H1 (cell line): ENCODE results near the gene PSMB3. TPM values are rescaled to one million over a fixed set of nuclear protein-coding genes. Genes with fewer than 3 reads are reported as not detected.

ENCODE experiments used
- CTCF ChIA-PET: fragments of 300-600 bp; sonication (Branson Sonifier 250); formaldehyde crosslinking; loops from one replicate; lab custom pipeline; 2021; ENCODE audit not compliant: partially characterized antibody; lab: Charles Lee
- POLR2A ChIA-PET: fragments of 300-600 bp; sonication (Branson Sonifier 250); formaldehyde crosslinking; loops from one replicate; lab custom pipeline; 2021; ENCODE audit warnings: inconsistent platforms; ENCODE audit not compliant: partially characterized antibody; lab: Charles Lee
- DNase-seq, 2 experiments: peaks; one replicate each; pipeline versions ENCODE4 v3.0.0 to v3.0.0-alpha.2; 2010 to 2022; ENCODE audit warnings: low spot score in 2 of 2, low read depth in 1 of 2, mixed read lengths in 1 of 2
- FAIRE-seq: peaks from 2 replicates; lab custom pipeline; 2011; peaks lifted over from hg19 to GRCh38; lab: Jason Lieb, UNC
- H2AFZ ChIP-seq: 2 replicates; pipeline ENCODE4 v1.8.1; 2012; ENCODE audit warnings: low read length, inconsistent platforms
- H2AK5ac ChIP-seq: 2 replicates; pipeline ENCODE4 v1.6.1; 2013; ENCODE audit warnings: low read depth, low read length
- H2BK120ac ChIP-seq: replicated peaks from 2 replicates; pipeline ENCODE3; 2013; ENCODE audit warnings: low read depth, low read length, inconsistent platforms
- H2BK12ac ChIP-seq: 2 replicates; pipeline ENCODE4 v1.6.1; 2013; ENCODE audit warnings: low read depth, low read length
- H2BK15ac ChIP-seq: 2 replicates; pipeline ENCODE4 v1.6.1; 2013; ENCODE audit warnings: low read length
- H2BK20ac ChIP-seq: 2 replicates; pipeline ENCODE4 v1.6.1; 2013; ENCODE audit warnings: low read length
- H2BK5ac ChIP-seq: 2 replicates; pipeline ENCODE4 v1.6.1; 2013; ENCODE audit warnings: low read depth, low read length
- H3K14ac ChIP-seq: 2 replicates; pipeline ENCODE4 v1.6.1; 2013; ENCODE audit warnings: inconsistent platforms; ENCODE audit not compliant: insufficient read length
- H3K18ac ChIP-seq: 2 replicates; pipeline ENCODE4 v1.6.1; 2013; ENCODE audit warnings: low read length; ENCODE audit errors: extremely low read depth
- H3K23ac ChIP-seq: 2 replicates; pipeline ENCODE4 v1.6.1; 2013; ENCODE audit warnings: inconsistent platforms; ENCODE audit not compliant: insufficient read length
- H3K23me2 ChIP-seq: 2 replicates; pipeline ENCODE4 v1.6.1; 2013; ENCODE audit warnings: low read depth, low read length
- H3K27ac ChIP-seq: 2 replicates; pipeline ENCODE4 v1.6.1; 2011; ENCODE audit warnings: low read depth, low read length, inconsistent platforms
- H3K27me3 ChIP-seq, 4 experiments: replicated peaks in 1 of 4; 1 replicate in 1 of 4; 2 replicates in 3 of 4; pipeline versions ENCODE4 v1.6.1 to v1.8.1; 2011 to 2013; ENCODE audit warnings: low read length in 3 of 4, mild to moderate bottlenecking in 3 of 4, inconsistent platforms in 2 of 4, mixed read lengths in 2 of 4, moderate library complexity in 1 of 4; ENCODE audit not compliant: control insufficient read depth in 3 of 4, insufficient read depth in 3 of 4; ENCODE audit errors: extremely low read depth in 1 of 4
- H3K36me3 ChIP-seq, 4 experiments: 2 replicates each; pipeline versions ENCODE4 v1.6.1 to v1.8.1; 2011 to 2013; ENCODE audit warnings: mild to moderate bottlenecking in 4 of 4, low read length in 3 of 4, moderate library complexity in 2 of 4, control low read depth in 1 of 4, inconsistent platforms in 1 of 4; ENCODE audit not compliant: insufficient read depth in 4 of 4, control insufficient read depth in 2 of 4
- H3K4ac ChIP-seq: replicated peaks from 2 replicates; pipeline ENCODE3; 2013; ENCODE audit warnings: low read length, low read depth, mixed read lengths, inconsistent platforms; ENCODE audit not compliant: insufficient read length
- H3K4me1 ChIP-seq, 4 experiments: replicated peaks in 1 of 4; 1 replicate in 1 of 4; 2 replicates in 3 of 4; pipeline versions ENCODE4 v1.6.1 to v1.8.1; 2011 to 2013; ENCODE audit warnings: low read length in 3 of 4, inconsistent platforms in 2 of 4, mixed read lengths in 1 of 4; ENCODE audit not compliant: insufficient read depth in 4 of 4, control insufficient read depth in 3 of 4
- H3K4me2 ChIP-seq, 2 experiments: 2 replicates each; pipeline versions ENCODE4 v1.6.1 to v1.8.1; 2011 to 2013; ENCODE audit warnings: low read depth in 2 of 2, low read length in 2 of 2, control low read depth in 1 of 2, inconsistent platforms in 1 of 2, mild to moderate bottlenecking in 1 of 2; ENCODE audit not compliant: insufficient read depth in 1 of 2
- H3K4me3 ChIP-seq, 4 experiments: fragments of 200-600, 300-600 bp in 1 of 4; sonication (generic), shearing (Covaris generic), sonication (Bioruptor Twin) in 1 of 4; 2 replicates each; pipeline versions ENCODE4 v1.5.1 to v1.8.1; 2011 to 2016; ENCODE audit warnings: low read length in 4 of 4, low read depth in 3 of 4, control low read depth in 2 of 4, inconsistent platforms in 2 of 4, mild to moderate bottlenecking in 2 of 4, mixed read lengths in 1 of 4, moderate library complexity in 1 of 4; ENCODE audit not compliant: insufficient read depth in 2 of 4; ENCODE audit errors: extremely low read depth in 1 of 4
- H3K56ac ChIP-seq: replicated peaks from 2 replicates; pipeline ENCODE3; 2013; ENCODE audit warnings: low read depth, mild to moderate bottlenecking, mixed read lengths, low read length, inconsistent platforms; ENCODE audit not compliant: insufficient read length
- H3K79me1 ChIP-seq: 2 replicates; pipeline ENCODE4 v1.6.1; 2013; ENCODE audit warnings: low read depth, low read length, control low read depth
- H3K79me2 ChIP-seq, 2 experiments: 2 replicates each; pipeline versions ENCODE4 v1.6.1 to v1.8.1; 2012 to 2013; ENCODE audit warnings: low read length in 2 of 2, mild to moderate bottlenecking in 2 of 2, inconsistent platforms in 1 of 2; ENCODE audit not compliant: insufficient read depth in 2 of 2, control insufficient read depth in 1 of 2
- H3K9ac ChIP-seq, 4 experiments: replicated peaks in 1 of 4; 1 replicate in 1 of 4; 2 replicates in 3 of 4; pipeline versions ENCODE4 v1.6.1 to v1.8.1; 2011 to 2013; ENCODE audit warnings: low read depth in 3 of 4, low read length in 3 of 4, control low read depth in 2 of 4, mild to moderate bottlenecking in 2 of 4, moderate library complexity in 2 of 4, inconsistent platforms in 1 of 4; ENCODE audit errors: extremely low read depth in 1 of 4
- H3K9me3 ChIP-seq, 2 experiments: 2 replicates each; pipeline versions ENCODE4 v1.6.1 to v1.8.1; 2012 to 2013; ENCODE audit warnings: mild to moderate bottlenecking in 2 of 2, moderate library complexity in 2 of 2, control low read depth in 1 of 2, inconsistent platforms in 1 of 2, low read depth in 1 of 2, low read length in 1 of 2, mixed read lengths in 1 of 2; ENCODE audit not compliant: insufficient read depth in 2 of 2
- H4K20me1 ChIP-seq, 2 experiments: replicated peaks in 1 of 2; 2 replicates each; pipeline versions ENCODE3 to v1.8.1; 2011 to 2013; ENCODE audit warnings: inconsistent platforms in 2 of 2, low read length in 2 of 2, mild to moderate bottlenecking in 1 of 2; ENCODE audit not compliant: insufficient read depth in 2 of 2, control insufficient read depth in 1 of 2
- H4K5ac ChIP-seq: 2 replicates; pipeline ENCODE4 v1.6.1; 2013; ENCODE audit warnings: low read length, low read depth, mixed read lengths, inconsistent platforms; ENCODE audit not compliant: insufficient read length
- H4K8ac ChIP-seq: 2 replicates; pipeline ENCODE4 v1.8.0; 2013; ENCODE audit warnings: mild to moderate bottlenecking, moderate library complexity, low read length, inconsistent platforms; ENCODE audit not compliant: insufficient read depth; ENCODE audit errors: extremely low read depth
- H4K91ac ChIP-seq: replicated peaks from 2 replicates; pipeline ENCODE3; 2013; ENCODE audit warnings: low read length, mixed read lengths, inconsistent platforms; ENCODE audit not compliant: insufficient read length
- CHD2 ChIP-seq: IDR thresholded peaks from 2 replicates; pipeline ENCODE4 v1.6.1; 2012; ENCODE audit warnings: low read length, improper control_type of control experiment
- JUND ChIP-seq: IDR thresholded peaks from 2 replicates; pipeline ENCODE4 v1.6.1; 2011; ENCODE audit warnings: mild to moderate bottlenecking, improper control_type of control experiment, low read length
- POLR2A ChIP-seq, 2 experiments: IDR thresholded peaks; 1 replicate in 1 of 2; 2 replicates in 1 of 2; pipeline ENCODE4 v1.6.1; 2011; ENCODE audit warnings: low read depth in 2 of 2, low read length in 2 of 2, mild to moderate bottlenecking in 2 of 2; ENCODE audit errors: control extremely low read depth in 1 of 2
- RXRA ChIP-seq: IDR thresholded peaks from 2 replicates; pipeline ENCODE4 v1.6.1; 2011; ENCODE audit warnings: low read depth, mild to moderate bottlenecking, low read length, moderate library complexity; ENCODE audit not compliant: insufficient read depth
- WGBS, 2 experiments: shearing (Covaris generic) in 1 of 2; methylation state at CpG; one replicate each; pipeline versions ENCODE4 v1.1.6 to v1.1.7; 2013 to 2015; ENCODE audit warnings: low lambda C conversion rate in 2 of 2, mixed read lengths in 2 of 2, inconsistent platforms in 1 of 2, low coverage in 1 of 2, missing lambda C conversion rate in 1 of 2; ENCODE audit not compliant: insufficient replicate concordance in 2 of 2, insufficient coverage in 1 of 2, insufficient read length in 1 of 2; ENCODE audit errors: extremely low coverage in 1 of 2, missing lambda C conversion rate in 1 of 2; 5-methylcytosine and 5-hydroxymethylcytosine counted together
- polyA plus RNA-seq, 7 experiments: library from polyadenylated mRNA; depleted of rRNA in 3 of 7; stranded (reverse) in 5 of 7; unstranded in 2 of 7; fragments of >200 nt in 5 of 7; fragments of 200-250 nt in 2 of 7; gene quantifications; 1 replicate in 5 of 7; 2 replicates in 1 of 7; 4 replicates in 1 of 7; pipeline versions ENCODE4 v1.2.1 to v1.2.3, GENCODE V29; 2011 to 2013; ENCODE audit warnings: missing spikeins in 2 of 7, mixed read lengths in 2 of 7
- total RNA-seq: library from RNA; stranded (reverse); fragmentation: NEBNext Ultra II Directional; extraction: Animal tissue kit (Norgen Biotek cat#: 25700); gene quantifications from 2 replicates; pipeline ENCODE4 v1.2.1, GENCODE V29; 2021

PSMB3 gene
- total and polyA plus RNA-seq, 2 of the 8 experiments (the other 6 are each of a cell fraction or from before 2014, with no cell fraction given), result 291 to 914 TPM

GRCh38 chr17:38786372-38786771 lies 33.8 kb downstream of the PSMB3 start:
- no peak for DNase-seq
- Histone ChIP-seq H2BK15ac (no peak overlapping the region), H3K4me3 (no peak overlapping the region), H4K5ac (no peak overlapping the region), H3K4me1 (peaks cover 0 to 5% (median under 1%) of the 10 kb centered on the region in 4 experiments; a peak in 3 of 7 replicates), H3K4ac (no peak overlapping the region), H3K27me3 (no peaks in the 10 kb centered on the region), H3K9ac (no peak overlapping the region), H3K27ac (no peak overlapping the region), H2BK20ac (no peak overlapping the region), H3K23ac (no peak overlapping the region), H3K56ac (no peak overlapping the region), H2AK5ac (no peak overlapping the region), H4K20me1 (peaks cover 0 to 12% of the 10 kb centered on the region in 2 experiments), H3K4me2 (no peak overlapping the region), H4K91ac (no peak overlapping the region), H3K18ac (no peak overlapping the region), H2BK5ac (no peak overlapping the region), H3K36me3 (peaks cover 9 to 49% (median 34%) of the 10 kb centered on the region in 4 experiments; a peak in 7 of 8 replicates), H3K14ac (no peak overlapping the region), H3K23me2 (no peaks in the 10 kb centered on the region), H4K8ac (no peak overlapping the region), H2BK120ac (no peak overlapping the region), H3K9me3 (no peaks in the 10 kb centered on the region), H2BK12ac (no peak overlapping the region), H3K79me2 (peaks cover 0 to 4% of the 10 kb centered on the region in 2 experiments; a peak in 2 of 4 replicates), H3K79me1 (no peaks in the 10 kb centered on the region; the same call in 1 of the 2 replicates), H2AFZ (no peak overlapping the region)
- FAIRE-seq, result no peak
- POLR2A ChIA-PET, result interaction anchor here (1.8 to 3.2 kb wide), 2 partner anchors 13 to 68 kb away, joined by 7 to 14 read pairs; partner anchors contain the start of genes PIP4K2B and RPL23
- CTCF ChIA-PET, result interaction anchor here (0.7 to 2.7 kb wide), 4 partner anchors 18 to 136 kb away, joined by 3 to 8 read pairs (median 3); no protein-coding TSS in a partner anchor
- WGBS, 2 experiments, result 94% methylated on average over 6 of the region's 6 CpGs; no CpG with 5 or more reads in 1 of the 2 experiments
- TF ChIP-seq CHD2, result no peak
- no peak for TF ChIP-seq POLR2A (IDR thresholded peaks at IDR 0.05; ENCODE audit: control extremely low read depth in 1 of 2, low read depth in 2 of 2, low read length in 2 of 2)
- no peak for TF ChIP-seq JUND
- TF ChIP-seq RXRA, result no peak
